GM19240 (cell line): Measurements from ENCODE around the gene OPCML.

Experiments
- DNase-seq: peaks from one replicate; pipeline ENCODE4 v3.0.0; 2011; ENCODE audit warnings: low spot score; ENCODE audit not compliant: insufficient read length

OPCML gene

GRCh38 chr11:133078591-133079404 lies 453.5 kb downstream of the OPCML start:
- DNase-seq, result no peak

DNA sequence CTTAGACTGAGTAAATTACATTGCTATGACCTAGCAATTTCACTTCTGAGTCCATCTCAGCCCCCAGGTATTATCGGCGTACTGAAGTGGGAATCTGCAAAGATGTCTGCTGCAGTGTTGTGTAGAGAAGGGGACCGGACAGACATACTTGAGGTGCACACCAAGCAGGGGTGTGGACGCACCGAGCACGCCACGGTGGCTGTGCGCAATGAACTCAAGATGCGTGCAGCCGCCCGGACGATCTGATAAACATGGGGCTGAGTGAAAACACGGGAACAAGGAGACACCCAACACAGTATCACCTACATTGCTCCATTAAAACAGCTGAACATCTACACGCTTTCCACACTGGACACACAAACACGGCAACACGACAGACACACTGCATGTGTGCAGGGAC lies 454.3 kb downstream of the OPCML start:
- DNase-seq, result no peak

- no peak for DNase-seq
Measured at GRCh38 chr11:133075351-133075750, 456.9 kb downstream of the OPCML start.

DNA sequence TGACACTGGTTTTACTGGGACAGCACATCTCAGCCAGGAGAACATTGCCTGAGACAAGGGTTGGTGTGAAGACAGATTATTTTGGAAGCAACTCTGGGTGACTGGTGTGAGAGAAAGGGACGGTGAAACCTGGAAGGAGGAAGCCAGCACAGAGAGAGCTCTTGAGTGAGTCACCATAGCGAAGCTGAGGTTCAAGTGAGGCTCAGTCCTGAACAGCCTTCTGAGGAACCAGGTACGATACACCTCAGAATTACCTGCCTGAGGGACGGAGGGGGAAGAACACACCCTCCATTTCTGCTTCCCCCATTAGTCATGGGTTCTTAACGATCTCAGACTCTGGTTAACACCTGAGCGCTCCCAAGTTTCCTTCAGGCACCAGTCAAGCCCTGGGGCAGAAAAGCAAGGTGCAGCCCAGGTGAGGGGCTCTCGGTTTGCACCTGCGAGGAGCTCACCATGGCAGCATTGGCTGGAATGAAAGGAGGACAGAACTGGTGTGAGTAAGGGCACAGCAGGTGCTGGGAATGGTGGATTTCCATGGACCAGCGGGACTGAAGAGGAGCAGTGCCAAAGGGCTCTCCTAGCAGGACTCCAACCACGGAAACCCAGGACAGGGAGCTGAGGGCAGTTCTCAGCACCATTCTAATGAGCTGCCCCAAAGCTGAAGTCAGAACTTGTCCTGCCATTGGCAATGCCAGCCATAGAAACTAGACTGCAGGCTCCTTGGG lies 459.3 kb downstream of the OPCML start:
- no peak for DNase-seq

DNA sequence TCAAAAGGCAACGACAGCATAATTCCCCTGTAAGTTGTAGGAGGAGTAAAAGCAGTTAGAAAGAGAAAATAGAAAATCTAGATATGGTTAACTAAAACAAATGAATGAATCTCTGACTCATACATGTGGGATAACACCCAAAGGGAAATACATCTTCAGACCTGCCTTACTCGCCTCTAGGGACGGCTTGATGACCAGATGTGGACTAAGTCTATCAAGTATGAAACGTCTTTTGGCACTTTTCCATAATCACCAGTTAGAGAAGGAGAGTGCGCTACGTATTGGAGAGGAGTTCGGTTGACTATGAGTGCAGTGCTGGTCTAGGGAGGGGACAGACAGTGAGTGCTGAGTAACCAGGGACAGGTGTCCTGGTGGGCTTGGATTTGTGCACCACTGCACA lies 459.9 kb downstream of the OPCML start:
- DNase-seq, result no peak

DNA sequence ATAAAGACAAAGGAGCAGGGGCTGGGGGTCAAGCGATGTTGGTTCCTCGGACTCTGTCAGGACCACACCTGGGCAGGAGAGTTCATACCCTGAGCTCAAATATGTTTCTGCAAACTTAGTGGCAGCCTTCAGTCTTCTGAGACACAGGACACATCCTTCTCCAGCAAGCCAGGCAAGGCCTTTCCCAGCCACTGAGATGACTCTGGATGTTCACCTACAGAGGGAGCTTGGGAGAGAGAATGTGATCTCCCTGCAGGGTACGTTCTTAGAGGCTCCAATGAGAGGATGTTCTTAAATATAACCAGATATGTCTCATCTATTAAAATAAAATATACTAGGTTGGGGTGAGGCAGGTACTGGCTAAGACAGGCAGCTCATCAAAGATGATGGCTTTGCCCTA lies 461.5 kb downstream of the OPCML start:
- DNase-seq, result no peak

DNA sequence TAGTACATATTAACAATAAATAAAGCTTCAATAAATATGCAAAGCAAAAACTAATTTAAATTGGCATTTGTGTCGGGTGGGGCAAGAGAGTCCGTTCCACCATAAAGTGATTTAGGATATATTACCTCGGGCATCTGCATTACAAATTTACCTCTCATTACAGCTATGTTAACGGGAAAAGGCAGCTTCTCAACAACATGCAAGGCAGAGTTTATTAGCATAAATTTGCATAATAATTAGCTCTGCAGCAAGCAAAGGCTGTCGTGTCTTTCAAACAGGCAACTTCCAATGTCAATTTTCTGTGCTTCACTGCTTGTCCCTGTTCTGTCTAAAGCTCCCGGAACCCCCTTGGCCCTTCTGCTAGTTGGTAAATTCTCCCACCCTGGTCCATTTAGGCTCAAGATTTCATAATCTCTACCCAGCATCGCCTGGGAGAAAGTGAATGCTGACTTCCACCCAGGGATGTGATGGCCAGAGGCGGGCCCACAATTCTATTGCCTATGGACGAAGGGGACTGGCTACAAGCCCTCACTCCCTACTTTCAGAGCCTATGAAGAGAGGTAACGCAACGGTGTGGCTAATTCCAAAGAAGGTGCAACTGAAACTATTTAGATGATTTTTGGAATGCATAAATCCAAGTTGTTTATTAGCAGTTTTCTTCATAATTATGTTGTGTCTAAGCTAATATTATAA lies 462.1 kb downstream of the OPCML start:
- DNase-seq, result no peak

GRCh38 chr11:133065847-133066485 lies 466.3 kb downstream of the OPCML start:
- no peak for DNase-seq

DNA sequence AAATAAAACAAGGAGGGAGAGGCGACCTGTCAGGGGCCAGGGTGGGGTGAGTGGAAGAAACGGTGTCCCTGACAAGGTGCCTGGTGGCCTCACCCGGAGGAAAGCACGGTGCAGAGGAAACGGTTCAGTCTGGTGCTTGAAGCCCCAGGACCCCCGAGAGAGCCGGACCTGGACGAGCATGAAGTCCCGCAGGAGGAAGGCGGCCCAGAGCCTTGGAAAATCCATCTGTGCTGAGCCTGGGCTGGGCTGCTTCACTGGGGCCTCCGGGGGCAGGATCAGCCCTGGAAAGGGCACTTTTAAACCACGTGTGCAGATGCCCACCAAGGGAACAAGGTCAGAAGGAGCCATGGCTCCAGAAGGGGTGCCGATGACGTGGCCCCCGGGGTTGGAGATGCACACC lies 467.3 kb downstream of the OPCML start:
- DNase-seq, result no peak

- no peak for DNase-seq
Measured at GRCh38 chr11:133064152-133064877, 468.0 kb downstream of the OPCML start.

- DNase-seq, result no peak
Measured at GRCh38 chr11:133058501-133058900, 473.8 kb downstream of the OPCML start.

DNA sequence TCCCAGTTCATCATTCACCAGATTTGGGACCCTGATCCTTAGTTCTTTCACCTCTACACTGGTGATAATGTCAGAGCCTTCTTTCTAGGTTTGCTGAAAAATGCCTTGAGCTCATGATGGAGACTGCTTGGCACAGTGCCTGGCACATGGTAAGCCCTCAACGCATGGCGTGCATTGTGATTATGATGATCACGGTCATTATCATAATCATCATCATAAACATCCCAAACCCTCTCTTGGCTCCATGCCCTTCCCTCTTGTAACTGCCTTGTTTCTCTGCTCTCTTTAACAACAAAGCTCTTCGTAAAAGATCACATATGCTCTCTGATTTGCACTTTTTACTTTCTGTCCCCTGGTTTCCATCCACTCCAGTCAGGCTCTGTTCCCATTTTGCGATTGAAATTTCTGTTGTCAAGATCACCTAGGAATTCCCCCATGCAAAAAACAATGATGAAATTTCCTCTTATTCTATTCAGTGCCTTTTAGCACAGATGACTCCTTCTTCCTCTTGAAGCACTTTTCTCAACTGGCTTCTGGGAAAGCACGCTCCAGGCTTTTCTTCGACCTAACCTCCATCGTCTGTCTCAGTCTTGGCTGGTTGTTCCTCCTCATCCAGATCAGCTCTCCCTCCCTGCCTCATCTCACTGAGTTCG lies 479.1 kb downstream of the OPCML start:
- DNase-seq, result no peak

- DNase-seq, result no peak
Measured at GRCh38 chr11:133052537-133052936, 479.8 kb downstream of the OPCML start.

DNA sequence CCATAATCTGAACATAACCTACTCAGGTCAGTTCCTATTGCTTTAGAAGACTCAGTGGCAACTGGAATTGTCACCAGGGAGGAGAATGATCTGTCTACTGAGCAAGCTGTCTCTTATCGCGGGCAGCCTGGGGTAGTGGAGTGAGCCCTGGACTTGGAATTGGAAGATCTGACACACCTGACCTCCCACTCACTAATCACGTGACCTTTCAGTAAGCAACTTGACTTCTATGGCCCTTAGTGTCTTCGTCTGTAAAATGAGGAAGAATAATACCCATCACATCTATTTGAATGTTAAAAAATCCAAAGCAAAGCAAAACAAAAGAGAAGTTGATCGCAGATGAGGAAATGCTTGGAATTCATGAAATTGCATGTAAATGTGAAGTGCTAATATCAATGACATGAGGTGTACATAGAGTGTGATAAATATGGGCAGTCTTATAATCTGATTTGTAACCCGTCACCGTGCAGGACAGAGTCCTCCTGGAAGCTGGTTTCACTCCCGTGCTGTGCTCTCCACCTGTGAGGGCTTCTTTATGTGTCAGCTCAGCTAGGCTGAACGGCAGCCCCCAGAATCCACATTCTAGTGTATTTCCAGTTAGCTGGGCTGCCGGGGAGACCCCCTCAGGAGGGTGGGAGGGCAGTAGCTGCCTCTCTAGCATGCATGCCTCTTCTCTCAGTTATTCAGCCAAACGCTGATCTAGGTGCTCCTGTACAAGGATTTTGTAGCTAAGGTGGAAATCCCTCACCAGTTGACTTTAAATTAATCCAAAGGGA lies 482.9 kb downstream of the OPCML start:
- DNase-seq, result no peak

DNA sequence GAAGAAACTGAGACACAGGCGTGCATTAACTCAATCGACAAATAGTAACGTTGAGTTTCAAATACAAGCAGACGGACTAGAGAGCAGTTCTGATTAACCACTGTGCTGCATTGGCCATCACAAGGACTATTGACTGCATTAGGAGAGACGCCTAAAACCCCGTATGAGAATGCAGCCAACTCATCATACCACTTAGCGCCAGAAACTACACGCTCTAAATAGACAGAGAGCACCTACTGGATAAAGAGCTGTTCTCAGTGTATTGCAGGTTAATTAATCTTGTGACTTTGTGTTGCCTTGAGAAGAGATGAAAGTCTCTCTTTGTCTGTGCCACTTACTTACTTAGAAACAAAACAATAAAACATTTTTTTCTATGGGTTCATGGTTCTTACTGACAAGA lies 484.0 kb downstream of the OPCML start:
- DNase-seq, result no peak

GRCh38 chr11:133047771-133048115 lies 484.6 kb downstream of the OPCML start:
- DNase-seq, result no peak

DNA sequence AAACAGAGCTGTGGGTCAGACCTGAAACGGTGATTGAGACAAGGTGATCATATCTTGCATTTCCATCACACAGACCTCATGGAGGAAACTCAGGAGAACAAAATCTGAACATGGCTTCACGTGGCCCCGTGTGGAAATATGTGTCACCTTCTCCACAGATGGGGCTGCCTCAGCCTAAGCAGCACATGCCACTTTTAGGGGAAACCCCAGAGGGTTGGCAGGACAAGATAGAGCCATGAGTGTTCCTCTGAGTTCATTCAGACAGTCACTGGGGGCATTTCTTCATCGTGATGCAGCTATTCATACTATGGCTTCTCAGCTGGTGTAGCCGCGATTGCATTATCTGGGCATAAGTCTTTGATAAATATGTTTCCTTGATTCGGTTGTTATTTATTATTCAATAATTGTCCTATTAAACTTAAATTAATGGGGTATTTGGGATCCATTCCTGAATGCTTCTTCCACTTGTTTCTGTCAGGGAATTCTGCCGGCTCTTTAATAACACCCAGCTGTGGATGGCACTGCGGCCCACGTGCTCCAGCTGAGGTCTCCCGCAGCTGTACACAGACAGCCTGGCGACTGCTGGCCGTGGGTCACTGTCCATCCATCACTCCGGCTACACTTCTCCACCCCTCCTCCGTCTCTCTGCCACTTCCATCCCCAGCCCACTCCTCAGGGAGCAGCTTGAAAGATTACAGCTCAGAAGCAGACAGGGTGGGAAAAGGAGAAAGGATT lies 485.1 kb downstream of the OPCML start:
- no peak for DNase-seq

- no peak for DNase-seq
Measured at GRCh38 chr11:133046252-133046651, 486.0 kb downstream of the OPCML start.
